ENCODE results near the gene CFAP99. TPM values are rescaled to one million over a fixed set of nuclear protein-coding genes. Genes with fewer than 3 reads are reported as not detected.

Gene CFAP99
- total and polyA plus RNA-seq, 8 donors = 0.28 to 1.6 (median 0.70) TPM

GRCh38 chr4:2485956-2486355 is 67.2 kb downstream of the CFAP99 start:
- H3K27ac ChIP-seq = peak overlapping the region in 2 of 4 donors; percentile 56
- peaks cover 20 to 48% (median 28%) of the 10 kb centered on the region in 3 donors for H3K4me1 ChIP-seq
- intact Hi-C loops (cut with DNase I) = no loop called here
- TF ChIP-seq CTCF (IDR thresholded peaks at IDR 0.05) = no peak
- DNase-seq (no peak), FAIRE-seq (no peak), ATAC-seq (peak in 1 of 4 donors; percentile 19)
- 90 to 95% methylated on average over 4 of the region's 4 CpGs for WGBS, 2 donors
- no peaks in the 10 kb centered on the region for H3K27me3 ChIP-seq
- H3K36me3 ChIP-seq = peaks cover 0 to 7% (median 0%) of the 10 kb centered on the region in 3 donors
- no peaks in the 10 kb centered on the region for H3K9me3 ChIP-seq
- H3K4me3 ChIP-seq = no peak overlapping the region

DNA sequence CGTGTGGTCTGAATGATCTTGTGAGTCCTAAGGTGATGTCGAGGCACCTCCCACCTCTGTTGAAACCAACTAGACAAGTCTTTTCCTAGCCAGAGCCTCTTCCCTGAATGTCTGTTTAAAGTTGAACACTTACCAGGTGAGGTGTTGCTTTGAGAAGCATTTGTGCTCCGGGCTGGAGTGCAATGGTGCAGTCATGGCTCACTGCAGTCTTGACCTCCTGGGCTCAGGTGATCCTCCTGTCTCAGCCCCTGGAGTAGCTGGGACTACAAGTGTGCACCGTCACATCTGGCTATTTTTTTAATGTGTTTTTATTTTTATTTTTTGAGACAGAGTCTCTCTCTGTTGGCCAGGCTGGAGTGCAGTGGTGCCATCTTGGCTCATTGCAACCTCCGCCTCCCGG is 68.2 kb downstream of the CFAP99 start:
- H3K4me1 ChIP-seq = peaks cover 10 to 37% (median 19%) of the 10 kb centered on the region in 3 donors
- DNase-seq (no peak), FAIRE-seq (no peak), ATAC-seq (no peak)
- H3K9me3 ChIP-seq = no peaks in the 10 kb centered on the region
- TF ChIP-seq CTCF (IDR thresholded peaks at IDR 0.05) = no peak
- no peak overlapping the region for H3K27ac ChIP-seq
- intact Hi-C loops (cut with DNase I) = no loop called here
- H3K4me3 ChIP-seq = no peak overlapping the region
- WGBS, 2 donors = 94 to 96% methylated on average over 6 of the region's 6 CpGs
- H3K27me3 ChIP-seq = no peaks in the 10 kb centered on the region
- peaks cover 0 to 11% (median 4%) of the 10 kb centered on the region in 3 donors for H3K36me3 ChIP-seq

DNA sequence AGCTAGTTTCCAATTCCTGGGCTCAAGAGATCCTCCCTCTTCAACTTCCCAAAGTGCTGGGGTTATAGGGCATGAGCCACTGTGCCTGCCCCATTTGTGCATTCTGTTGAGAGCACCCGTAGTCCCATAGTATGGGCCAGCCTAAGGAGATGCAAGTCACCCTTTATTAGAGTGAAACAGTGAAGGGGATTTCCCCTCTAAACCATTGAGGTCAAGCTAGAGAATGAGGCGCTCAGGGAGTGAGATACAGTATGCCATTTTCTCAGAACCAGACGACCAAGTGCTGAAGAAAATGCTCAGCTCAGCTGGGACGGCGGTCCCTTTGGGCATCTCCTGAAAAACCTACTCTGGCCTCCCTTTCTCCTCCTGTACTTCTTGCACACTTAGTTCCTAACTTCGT is 68.9 kb downstream of the CFAP99 start:
- no peaks in the 10 kb centered on the region for H3K27me3 ChIP-seq
- no peak overlapping the region for H3K4me3 ChIP-seq
- H3K27ac ChIP-seq = no peak overlapping the region
- FAIRE-seq (no peak), ATAC-seq (no peak), DNase-seq (no peak)
- TF ChIP-seq CTCF (IDR thresholded peaks at IDR 0.05) = no peak
- H3K9me3 ChIP-seq = no peaks in the 10 kb centered on the region
- intact Hi-C loops (cut with DNase I) = no loop called here
- peaks cover 4 to 31% (median 13%) of the 10 kb centered on the region in 3 donors for H3K4me1 ChIP-seq
- WGBS, 2 donors = 82 to 83% methylated on average over 6 of the region's 6 CpGs
- peaks cover 0 to 11% (median 4%) of the 10 kb centered on the region in 3 donors for H3K36me3 ChIP-seq

- Histone ChIP-seq H3K27me3 (no peaks in the 10 kb centered on the region), H3K9me3 (no peaks in the 10 kb centered on the region), H3K27ac (no peak overlapping the region), H3K4me1 (peaks cover under 1 to 22% (median 3%) of the 10 kb centered on the region in 3 donors), H3K4me3 (no peak overlapping the region), H3K36me3 (peaks cover 0 to 11% (median 4%) of the 10 kb centered on the region in 3 donors)
- FAIRE-seq = no peak
- no peak for ATAC-seq
- intact Hi-C loops (cut with DNase I) = no loop called here
- WGBS, 2 donors = 91 to 92% methylated on average over 20 of the region's 20 CpGs
- TF ChIP-seq CTCF (IDR thresholded peaks at IDR 0.05) = no peak
- DNase-seq = no peak
Observed at GRCh38 chr4:2489081-2489805, 70.5 kb downstream of the CFAP99 start.

Data from pancreas (tissue), 10 donors.